ENCODE data around the gene FSTL1.

Gene FSTL1

DNA sequence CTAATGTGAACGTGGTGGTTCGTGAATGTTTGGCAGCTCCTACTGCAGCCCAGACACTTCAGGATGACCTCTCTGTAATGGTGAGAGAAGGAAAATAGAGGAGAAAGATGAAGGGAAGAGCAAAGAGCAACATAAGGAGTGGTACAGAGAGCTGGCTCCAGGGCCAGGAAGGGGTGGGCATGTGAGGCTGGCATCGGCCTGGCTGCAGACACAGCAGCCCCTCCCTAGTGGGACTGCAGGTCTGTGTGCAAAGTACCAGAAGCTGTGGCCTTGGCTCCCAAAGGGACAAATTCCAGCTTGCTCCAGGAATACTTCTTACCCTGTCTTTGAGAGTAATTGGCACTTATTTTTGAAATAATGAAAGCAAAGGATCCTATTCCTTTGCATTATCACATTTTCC lies 10.0 kb downstream of the FSTL1 start:
- DNase-seq (ENCODE audit: low read depth in 2 of 2, low spot score in 1 of 2): no peak

DNA sequence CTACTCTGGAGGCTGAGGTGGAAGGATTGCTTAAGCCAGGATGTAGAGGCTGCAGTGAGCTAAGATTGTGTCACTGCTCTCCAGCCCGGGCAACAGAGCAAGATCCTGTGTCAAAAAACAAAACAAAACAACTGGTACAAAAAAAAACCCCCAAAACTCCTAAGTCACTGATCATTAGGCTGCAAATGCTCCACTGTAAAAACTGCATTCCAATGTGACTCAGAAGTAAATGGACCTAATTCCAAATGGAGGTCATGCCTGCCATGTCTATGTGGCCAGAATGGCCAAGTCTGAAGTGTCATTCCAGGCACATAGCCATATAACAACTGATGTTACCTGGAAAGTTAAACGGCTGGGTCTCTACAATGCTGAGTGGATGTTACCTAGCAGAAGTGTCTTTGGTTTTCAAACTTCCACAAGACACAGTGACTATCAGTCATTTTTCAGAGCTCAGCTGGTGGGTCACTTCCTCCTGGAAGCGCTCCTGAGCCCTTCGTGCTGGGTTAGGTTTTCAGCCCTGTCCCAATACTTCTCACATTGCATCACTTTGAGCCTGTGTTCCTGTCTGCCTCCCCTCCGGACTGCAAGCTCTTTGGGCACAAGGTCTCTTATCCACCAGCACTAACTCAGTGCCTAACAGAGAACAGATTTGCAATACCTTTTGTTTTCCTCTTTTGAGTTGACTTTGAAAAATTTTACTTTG lies 10.6 kb downstream of the FSTL1 start:
- DNase-seq (ENCODE audit: low read depth in 2 of 2, low spot score in 1 of 2): no peak

DNA sequence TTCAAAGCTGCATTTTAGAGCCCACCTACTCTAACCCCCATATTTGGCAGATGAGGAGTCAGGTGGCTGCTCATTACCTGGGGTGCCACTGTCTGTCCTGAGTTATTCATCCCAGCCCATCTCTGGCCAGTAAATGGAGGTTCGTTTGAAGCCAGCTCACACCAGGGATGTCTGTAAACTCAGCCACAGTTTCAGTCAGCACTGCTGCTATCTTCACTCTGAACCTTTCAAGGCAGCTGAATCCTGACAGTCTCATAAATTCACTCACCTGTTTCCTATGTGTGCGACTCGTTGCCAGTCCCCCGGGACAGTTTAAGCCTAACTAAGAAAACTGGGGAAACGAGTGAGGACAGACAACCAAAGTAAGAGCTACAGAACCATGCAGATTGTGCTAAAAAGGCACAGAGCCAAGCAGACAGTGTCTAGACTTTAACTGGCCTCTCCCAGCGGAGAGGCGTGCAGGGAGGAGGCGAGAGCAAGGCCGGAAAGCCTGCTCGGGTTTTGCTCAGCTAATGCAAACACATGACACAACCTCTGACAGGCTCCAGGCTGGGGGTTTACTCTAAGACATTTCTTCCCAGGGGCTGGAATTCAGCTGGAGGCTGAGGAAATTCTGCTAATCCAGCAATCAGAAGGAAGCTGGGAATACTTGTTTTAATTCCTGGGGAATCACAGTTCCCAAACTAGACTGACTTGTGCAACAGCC lies 12.0 kb downstream of the FSTL1 start:
- no peak for DNase-seq (ENCODE audit: low read depth in 2 of 2, low spot score in 1 of 2)

DNA sequence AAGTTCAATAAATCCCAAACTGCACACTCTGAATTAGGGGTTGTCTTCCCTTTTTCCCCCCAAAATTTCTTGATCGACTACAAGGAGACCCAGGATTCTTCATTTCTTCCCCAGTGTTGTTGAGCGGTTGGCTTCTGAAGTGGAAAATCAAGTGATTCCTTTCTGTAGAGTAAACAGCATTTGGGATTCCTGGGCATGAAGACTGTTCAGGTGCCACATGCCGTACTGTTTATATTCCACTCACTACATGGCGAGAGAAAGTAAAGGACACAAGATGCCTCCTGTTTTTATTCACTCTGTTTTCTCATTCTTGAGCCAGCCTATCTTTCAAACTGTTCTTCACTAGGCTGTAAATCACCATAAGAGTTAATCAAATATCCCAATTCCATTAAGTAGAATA lies 12.6 kb downstream of the FSTL1 start:
- no peak for DNase-seq (ENCODE audit: low read depth in 2 of 2, low spot score in 1 of 2)

DNA sequence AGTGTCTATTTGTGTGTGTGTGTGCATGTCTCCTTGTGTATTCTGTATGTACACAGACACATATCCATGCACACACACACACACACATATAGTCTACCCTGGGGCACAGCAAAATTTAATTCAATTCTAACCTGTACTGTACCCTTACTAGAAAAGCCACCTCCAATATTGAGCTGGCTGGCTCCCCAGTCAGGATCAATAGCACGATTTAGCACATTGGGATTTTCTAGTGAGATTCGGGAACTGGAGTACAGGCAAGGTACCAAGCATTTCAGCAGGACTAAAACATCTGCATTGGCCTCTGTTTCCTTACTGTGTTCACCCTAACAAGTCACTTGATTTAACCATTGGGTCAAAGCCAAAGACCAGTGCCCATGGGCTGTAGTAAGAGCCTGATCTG lies 13.2 kb downstream of the FSTL1 start:
- DNase-seq (ENCODE audit: low read depth in 2 of 2, low spot score in 1 of 2): no peak

DNA sequence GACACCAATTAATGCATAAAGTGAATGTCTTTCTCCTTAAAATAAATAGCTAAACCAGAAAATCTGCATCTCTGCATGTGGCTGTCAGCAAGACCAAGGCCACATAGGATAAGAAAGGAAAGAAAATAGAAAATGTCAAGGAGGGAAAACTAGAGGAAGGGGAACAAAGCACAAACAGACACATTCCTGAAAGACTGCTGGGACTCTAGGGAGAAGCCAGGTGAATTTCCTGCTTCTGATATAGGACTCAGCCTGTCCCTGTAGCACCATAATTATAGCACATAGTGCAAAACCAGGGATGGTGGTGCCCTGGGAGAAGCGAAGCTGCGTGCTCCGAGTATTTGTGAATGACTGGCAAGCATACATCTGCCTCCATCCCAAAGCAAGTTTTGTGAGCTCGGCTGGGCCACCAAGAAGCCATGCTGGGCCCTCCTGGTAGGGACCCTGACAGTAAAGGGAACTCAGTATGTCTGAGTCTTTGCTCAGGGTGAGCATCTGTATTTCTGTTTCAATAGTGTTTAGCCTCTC lies 14.2 kb downstream of the FSTL1 start:
- no peak for DNase-seq (ENCODE audit: low read depth in 2 of 2, low spot score in 1 of 2)

DNA sequence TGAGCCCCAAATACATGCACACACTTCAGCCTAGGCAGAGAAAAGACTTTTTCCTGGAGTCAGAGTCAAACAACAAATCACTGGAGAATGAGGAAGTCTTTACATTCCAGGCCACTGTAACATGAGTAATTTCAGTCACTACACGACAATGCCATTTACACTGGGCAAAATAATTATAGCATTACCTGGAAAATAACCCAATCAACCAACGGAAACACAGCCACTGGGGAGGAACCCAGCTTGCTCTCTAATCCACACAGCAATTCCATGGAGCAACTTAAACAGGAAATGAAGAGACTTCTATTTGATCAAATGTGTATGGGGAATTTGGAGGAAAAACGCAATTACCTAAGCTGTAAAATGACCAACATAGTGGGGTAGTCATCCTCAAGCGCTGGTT lies 15.2 kb downstream of the FSTL1 start:
- no peak for DNase-seq (ENCODE audit: low read depth in 2 of 2, low spot score in 1 of 2)

DNA sequence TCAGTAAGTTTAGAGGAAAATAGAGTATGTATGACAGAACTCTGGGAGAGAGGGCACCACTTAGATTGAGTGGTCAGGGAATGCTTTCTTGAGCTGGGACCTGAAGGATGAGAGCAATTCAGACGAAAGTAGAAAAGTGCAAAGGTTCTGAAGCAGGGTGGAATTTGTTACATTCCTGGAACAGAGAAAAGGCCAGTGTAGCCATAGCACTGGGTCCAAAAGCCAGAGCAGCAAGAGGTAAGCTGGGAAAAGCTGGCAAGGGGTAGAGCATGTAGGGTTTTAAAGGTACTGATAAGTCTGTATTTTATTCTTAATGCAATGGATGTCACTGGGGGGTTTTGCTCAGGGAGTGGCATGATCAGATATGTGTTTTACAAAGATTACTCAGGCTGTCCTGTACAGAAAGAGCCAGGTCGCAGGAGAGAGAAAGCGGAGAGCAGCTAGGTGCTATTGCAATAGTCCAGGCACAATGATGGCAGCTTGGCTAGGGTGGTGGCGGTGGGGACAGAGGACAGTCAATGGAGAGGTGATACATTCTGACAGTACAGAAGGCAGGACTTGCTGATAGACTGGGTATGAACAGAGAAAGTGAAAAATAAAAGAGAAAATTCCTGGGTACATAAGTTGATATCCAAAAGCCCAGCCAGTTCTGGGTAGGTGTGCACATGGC lies 17.0 kb downstream of the FSTL1 start:
- DNase-seq (ENCODE audit: low read depth in 2 of 2, low spot score in 1 of 2): no peak

DNA sequence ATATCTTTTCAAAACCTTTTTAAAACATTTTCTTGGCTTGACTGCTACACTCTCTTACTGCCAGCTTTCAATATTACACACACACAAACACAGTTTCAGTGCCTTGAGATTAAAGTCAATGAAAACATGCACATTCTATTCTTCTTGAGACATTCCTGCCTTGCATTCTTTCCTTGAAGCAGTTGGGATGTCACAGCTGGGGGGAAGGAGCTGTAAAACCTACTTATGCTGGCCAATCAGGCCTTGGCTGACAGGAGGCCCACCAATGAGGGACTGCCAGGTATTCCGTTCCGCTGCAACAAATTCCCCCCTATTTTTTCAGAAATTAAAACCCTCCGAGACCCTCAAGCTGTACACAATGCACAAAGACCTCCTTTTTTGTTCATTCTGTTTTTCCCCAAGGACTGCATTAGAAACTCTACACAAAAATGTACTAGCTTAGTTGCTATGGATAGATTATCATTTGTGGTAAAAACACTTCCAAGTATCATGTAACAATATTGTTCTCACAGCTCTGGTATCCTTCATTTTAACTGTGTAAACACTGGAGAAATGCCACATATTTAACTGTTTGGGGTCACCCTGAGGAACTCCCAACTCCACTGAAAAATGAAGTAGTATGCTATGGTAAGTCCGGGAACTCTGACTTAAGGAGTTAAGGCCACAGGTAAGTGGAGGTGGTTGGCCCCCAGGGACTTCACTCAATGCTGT lies 18.5 kb downstream of the FSTL1 start:
- DNase-seq (ENCODE audit: low read depth in 2 of 2, low spot score in 1 of 2): no peak

DNA sequence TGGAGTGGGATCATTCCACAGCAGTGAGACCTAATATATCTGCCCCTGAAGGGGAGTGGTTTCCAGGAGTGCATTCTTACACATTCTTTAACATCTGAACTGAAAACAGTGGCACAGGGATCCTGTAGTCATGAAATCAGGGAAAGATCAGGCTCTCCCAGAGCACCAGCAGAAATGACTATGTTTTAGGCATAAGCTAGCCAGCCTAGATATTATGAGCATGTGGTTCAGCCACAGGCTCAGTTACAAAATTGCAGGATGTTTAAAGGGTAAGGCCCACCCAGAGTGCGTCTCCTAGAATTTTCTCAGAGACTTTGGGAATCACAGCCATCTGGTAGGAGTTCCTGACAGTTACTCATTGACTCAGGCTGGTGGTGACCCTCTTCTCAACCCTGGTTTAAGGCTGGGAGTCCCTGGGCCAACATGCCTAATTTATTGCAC lies 20.9 kb downstream of the FSTL1 start:
- no peak for DNase-seq (ENCODE audit: low read depth in 2 of 2, low spot score in 1 of 2)

DNA sequence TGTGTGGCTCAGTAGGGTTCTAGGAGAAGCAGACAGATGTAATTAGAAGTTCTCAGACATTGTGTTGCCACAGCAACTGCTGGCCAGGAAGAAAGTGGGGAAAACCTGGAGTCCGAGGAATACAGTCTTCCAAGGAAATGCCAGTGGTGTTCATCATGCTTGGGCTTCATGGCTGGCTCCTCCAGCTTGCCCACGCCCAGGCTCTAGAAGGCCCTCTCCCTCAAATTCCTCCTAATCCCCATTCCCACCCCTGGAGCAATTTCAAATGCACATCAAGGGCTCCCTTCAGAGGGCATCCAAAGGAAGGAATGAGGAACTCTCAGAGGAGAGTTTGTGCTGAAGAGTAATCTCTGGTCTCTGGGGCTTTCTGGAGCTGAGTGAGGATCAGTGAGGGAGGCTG lies 21.9 kb downstream of the FSTL1 start:
- no peak for DNase-seq (ENCODE audit: low read depth in 2 of 2, low spot score in 1 of 2)

DNA sequence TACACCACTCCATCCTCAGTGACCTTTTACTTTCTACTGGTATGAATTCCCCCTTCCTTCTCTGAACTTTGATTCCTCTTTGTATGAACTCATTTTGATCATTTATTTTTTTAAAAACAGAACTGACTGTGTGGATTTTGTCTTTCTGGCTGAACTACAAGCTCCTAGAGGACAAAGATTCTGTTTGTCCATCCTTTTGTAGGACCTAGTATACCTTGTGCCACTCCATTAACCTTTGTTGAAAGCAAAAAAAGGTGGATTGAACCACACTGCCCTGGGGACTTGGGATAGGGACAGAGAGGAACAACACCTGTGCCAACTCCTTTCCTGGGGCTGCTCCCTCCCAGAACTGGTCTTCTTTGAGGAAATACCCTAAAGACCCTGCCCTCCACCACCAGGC lies 23.6 kb downstream of the FSTL1 start:
- DNase-seq (ENCODE audit: low read depth in 2 of 2, low spot score in 1 of 2): no peak

DNA sequence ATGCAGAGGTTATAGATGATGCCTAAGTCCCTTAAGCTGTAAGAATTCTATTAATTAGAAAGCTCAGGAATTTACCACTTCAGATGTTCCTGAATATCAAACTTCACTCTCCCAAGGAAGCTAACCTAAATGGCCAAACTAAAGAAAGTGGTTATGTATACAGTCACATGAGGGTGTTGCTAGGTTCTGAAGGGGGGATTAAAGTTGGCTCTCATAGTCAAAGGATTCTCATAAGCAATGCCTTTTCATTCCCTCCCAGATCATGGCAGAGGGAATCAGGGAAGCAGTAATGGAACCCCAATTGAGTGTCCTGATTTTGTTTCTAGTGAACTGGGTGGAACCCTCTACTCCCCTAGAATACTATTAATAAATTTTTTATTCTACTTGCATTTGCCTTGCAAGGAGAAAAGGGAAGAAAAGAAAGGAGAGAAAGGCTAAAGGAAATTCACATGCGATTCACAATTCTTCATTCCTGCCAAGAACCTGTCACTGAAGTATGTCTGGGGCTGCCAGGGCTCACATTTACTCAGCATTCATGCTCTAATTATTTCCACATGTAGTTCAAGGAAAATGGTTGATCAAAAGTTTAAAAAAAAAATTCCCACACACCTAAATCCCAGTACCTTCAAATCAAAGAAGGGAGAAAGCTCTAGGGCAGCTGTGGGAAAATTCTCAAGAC lies 25.1 kb downstream of the FSTL1 start:
- no peak for DNase-seq (ENCODE audit: low read depth in 2 of 2, low spot score in 1 of 2)

DNA sequence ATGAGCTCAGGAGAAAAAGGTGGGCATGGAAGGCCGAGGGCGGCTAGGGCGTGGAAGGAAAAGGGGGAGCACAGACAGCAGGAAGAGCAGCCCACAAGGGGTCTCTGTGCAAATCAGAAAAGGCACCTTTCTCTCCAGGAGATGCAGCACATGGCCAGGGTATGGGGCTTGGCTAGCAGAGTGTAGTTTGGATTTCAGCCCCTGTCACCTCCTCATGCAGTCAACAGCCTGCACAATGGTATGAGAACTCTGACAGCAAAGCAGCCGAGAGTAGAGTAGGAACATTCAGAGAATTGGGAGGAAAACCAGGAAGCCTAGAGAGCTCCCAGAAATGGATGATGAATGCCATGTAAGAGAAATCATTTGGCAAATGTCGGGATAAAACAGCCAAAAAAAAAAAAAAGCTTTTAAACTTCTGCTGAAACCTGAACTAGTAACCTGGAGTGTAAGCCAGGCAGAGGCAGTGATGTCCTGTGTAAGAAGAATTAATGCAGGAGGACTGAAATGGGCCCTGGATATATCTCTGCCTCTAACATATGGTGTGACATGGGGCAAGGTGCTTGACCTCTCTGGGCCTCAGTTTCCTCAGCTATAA lies 25.7 kb downstream of the FSTL1 start:
- DNase-seq (ENCODE audit: low read depth in 2 of 2, low spot score in 1 of 2): no peak

DNA sequence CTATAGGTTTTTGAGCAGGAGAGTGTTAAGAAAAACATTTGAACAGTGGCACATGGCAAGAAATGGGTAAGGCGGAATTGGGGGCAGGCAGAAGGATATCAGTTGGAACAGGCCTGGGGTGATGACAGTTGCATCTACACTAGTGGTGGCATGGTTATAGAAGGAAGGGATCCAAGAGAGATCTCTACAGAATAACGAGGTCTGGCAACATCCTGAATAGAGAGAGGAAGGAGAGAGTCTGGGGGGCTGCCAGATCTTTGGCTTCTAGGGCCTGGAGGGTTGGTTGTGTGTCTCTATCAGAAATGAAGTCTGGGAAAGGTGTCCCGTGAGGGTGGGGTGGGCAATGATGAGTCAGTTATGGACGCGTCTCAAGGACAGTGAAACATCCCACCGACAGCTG lies 26.3 kb downstream of the FSTL1 start:
- DNase-seq (ENCODE audit: low read depth in 2 of 2, low spot score in 1 of 2): no peak

DNA sequence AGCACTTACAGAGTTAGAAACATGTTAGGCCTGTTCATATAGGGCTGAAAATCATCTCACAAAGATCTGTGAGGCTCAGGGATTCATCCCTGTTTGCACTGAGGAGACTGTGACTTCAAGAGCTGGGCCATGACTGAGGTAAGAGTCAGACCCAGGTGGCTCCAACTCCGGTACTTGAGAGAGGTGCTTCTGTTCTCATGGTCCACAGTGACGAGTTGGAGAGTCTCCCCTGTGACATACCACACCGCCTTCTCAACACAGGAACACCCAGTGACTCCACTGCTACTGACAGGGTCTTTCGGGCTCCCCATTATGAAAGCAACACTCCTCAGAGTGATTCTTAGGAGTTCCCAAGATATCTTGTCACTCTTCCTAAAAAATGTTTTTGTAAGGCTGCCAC lies 27.4 kb downstream of the FSTL1 start:
- no peak for DNase-seq (ENCODE audit: low read depth in 2 of 2, low spot score in 1 of 2)

DNA sequence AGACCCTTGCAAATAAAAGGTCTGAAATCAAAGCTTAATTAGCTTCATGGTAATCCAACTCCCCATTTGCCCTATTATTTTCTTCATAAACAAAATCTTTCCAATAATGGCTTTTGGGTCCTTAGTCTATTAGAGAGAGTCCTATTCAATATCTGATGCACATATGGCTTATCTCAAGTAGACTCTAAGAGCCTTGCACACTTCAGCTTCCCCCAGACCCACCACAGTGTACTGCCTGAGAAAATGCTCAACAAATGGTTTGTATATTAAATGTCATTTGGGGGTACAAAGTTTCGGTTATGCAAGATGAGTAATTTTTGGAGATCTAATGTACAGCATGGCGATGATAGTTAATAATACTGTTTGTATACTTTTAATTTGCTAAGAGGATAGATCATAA lies 28.9 kb downstream of the FSTL1 start:
- no peak for DNase-seq (ENCODE audit: low read depth in 2 of 2, low spot score in 1 of 2)

DNA sequence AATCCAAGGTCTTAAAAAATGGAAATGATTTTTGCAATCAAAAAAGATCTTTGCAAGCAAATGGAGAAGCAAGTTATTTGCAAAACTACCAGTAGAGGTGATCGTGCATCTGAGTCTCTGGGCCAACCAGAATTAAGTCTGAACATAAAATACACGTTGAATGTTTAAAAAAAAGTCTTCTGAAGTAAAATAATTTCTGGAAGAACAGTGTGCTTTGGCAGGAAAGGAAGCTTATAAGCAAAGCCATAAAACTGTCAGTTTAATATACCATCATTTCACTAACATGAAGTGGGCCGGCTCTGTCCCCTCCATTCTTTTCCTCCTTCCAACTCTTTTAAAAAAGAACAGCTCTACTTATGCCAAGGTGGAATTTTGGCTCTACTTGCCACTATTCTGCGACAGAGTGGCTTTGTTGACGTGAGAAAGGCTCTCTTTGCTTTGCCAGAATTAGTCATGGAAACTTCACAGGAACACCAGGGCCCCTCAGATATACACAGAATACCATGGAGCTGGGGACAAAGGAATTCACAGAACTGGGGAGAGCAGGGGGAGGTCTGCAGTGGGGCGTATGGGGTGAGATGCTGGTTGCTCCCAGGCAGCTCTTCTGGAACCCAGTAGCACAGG lies 29.8 kb downstream of the FSTL1 start:
- DNase-seq (ENCODE audit: low read depth in 2 of 2, low spot score in 1 of 2): no peak

DNA sequence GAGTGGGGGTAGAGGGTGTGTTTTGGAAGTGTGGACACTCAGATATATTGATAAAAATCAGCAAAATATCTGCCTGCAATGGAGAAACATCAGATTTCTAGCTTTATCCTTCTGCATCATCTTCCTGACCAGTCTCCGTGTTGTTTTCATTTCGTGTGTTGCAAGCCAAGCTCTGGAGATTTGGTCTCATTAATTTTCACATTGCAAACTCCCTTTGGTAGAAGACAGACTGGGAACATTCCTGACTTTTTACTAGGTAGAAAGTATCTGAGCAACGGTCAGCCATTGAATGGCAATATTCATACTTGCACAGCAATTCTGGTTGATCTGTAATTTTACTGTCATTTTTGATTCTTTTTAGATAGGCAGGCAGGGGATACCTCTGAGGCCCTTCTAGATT lies 30.4 kb downstream of the FSTL1 start:
- no peak for DNase-seq (ENCODE audit: low read depth in 2 of 2, low spot score in 1 of 2)

DNA sequence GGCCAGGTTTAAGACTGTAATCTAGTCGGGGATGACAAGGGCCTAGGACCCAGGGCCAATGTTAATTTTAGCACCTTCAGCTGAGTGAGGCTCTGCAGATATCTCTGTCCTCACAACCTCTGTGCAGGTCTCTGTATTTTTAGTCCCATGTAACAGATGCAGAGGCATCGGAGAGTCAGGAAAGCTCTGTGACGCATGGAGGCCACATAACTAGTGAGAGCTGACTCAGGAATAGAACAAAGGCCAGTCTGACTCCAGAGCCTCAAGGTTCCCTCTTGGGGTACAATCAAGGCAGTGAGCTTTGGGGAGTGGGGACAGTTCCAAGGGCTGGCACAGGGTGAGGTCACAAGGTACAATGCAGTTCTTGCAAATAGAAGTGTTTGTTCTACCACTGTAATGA lies 31.0 kb downstream of the FSTL1 start:
- DNase-seq (ENCODE audit: low read depth in 2 of 2, low spot score in 1 of 2): no peak

Measured in stimulated activated CD8-positive, alpha-beta memory T cell treated with anti-CD3 and anti-CD28 coated beads, Interleukin-4, amount 100 ng/mL, for 4 hours (primary cell).